22Rv1 (cell line): ENCODE results near the gene STAM2.

Experiments used
- CTCF ChIP-seq: fragments of 450-650 bp; IDR thresholded peaks from 2 replicates; pipeline ENCODE4 v1.5.1; 2017; ENCODE audit warnings: mild to moderate bottlenecking
- ZFX ChIP-seq: fragments of 450-650 bp; IDR thresholded peaks from 2 replicates; pipeline ENCODE4 v1.6.1; 2017; ENCODE audit warnings: antibody characterized with exemption, borderline replicate concordance

DNA sequence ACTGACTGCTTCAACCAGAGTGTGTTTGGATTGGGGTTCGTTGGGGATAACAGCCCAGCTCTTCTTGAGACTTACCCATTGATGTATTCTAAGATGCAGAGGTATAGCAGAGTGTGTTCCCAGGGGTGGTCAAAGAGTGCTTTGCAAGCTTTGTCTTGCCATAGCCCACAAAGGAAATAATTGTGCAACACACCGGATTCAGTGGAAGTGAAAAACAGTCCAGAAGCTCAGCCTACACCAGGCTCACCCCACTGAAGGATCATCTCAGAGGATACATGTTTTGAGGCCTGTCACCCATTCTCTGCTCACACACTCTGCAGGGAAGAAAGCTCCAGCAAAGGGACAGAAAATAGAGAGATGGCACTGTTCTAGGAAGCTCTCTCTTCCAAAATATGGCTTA lies 86.3 kb downstream of the STAM2 start:
- TF ChIP-seq CTCF = no peak
- no peak for TF ChIP-seq ZFX
